OCI-LY7 (cell line): Measurements from ENCODE around the gene RNF13.

Experiments used
- CTCF ChIP-seq: fragments of 200-600 bp; sonication (generic); conservative IDR thresholded peaks from 2 replicates; pipeline ENCODE4 v1.5.1; 2014; ENCODE audit warnings: mild to moderate bottlenecking, antibody characterized with exemption, low read length, moderate library complexity, mixed read lengths
- EZH2phosphoT487 ChIP-seq: fragments of 200-600 bp; sonication (generic); IDR thresholded peaks from 2 replicates; pipeline ENCODE4 v1.6.1; 2018; ENCODE audit warnings: low read depth, borderline replicate concordance, mild to moderate bottlenecking, mixed run types, antibody characterized with exemption, low read length, moderate library complexity, mixed read lengths

GRCh38 chr3:149767720-149768119 is 45.3 kb upstream of the RNF13 start:
- no peak for TF ChIP-seq CTCF
- TF ChIP-seq EZH2phosphoT487: no peak
